ENCODE measurements around the gene GPR27. TPM values are rescaled to one million over a fixed set of nuclear protein-coding genes. Genes with fewer than 3 reads are reported as not detected.

Gene GPR27
- total RNA-seq, 1 donor from 2014 or later: 0.70 TPM

GRCh38 chr3:71751602-71752001 is 2.1 kb upstream of the GPR27 start:
- H3K27ac Mint-ChIP-seq: no peak overlapping the region
- DNase-seq (ENCODE audit: low spot score): no peak
- H3K36me3 Mint-ChIP-seq (ENCODE audit: low read depth): no peaks in the 10 kb centered on the region
- H3K4me3 Mint-ChIP-seq: no peak overlapping the region
- peaks cover 3% of the 10 kb centered on the region for H3K9me3 Mint-ChIP-seq
- H3K27me3 Mint-ChIP-seq (ENCODE audit: insufficient read depth): peaks cover 61% of the 10 kb centered on the region
- intact Hi-C loops (cut with micrococcal nuclease): loop anchor here (2.0 kb wide), 1 partner anchor 41 kb away; no protein-coding TSS in a partner anchor
- peaks cover 4% of the 10 kb centered on the region for H3K4me1 Mint-ChIP-seq (ENCODE audit: low read depth)

- intact Hi-C loops (cut with micrococcal nuclease): loop anchor here (2.0 kb wide), 1 partner anchor 42 kb away; no protein-coding TSS in a partner anchor
- H3K27me3 Mint-ChIP-seq (ENCODE audit: insufficient read depth): peaks cover 68% of the 10 kb centered on the region
These were observed 589 bp upstream of the GPR27 start for GRCh38 chr3:71752831-71753700.

GRCh38 chr3:71754610-71755253 is 1.1 kb downstream of the GPR27 start:
- Mint-ChIP-seq H3K27me3 (ENCODE audit: insufficient read depth) (peaks cover 60% of the 10 kb centered on the region), H3K9me3 (no peaks in the 10 kb centered on the region), H3K27ac (no peak overlapping the region), H3K4me3 (peak overlapping the region; percentile 77), H3K4me1 (ENCODE audit: low read depth) (peaks cover 4% of the 10 kb centered on the region), H3K36me3 (ENCODE audit: low read depth) (no peaks in the 10 kb centered on the region)
- intact Hi-C loops (cut with micrococcal nuclease): loop anchor here (2.0 kb wide), 1 partner anchor 30 kb away; the partner anchor contains the start of gene PROK2
- DNase-seq (ENCODE audit: low spot score): no peak

More at GRCh38 chr3:71752831-71753700, 589 bp upstream of the GPR27 start:
- Mint-ChIP-seq H3K9me3 (no peaks in the 10 kb centered on the region), H3K36me3 (ENCODE audit: low read depth) (no peaks in the 10 kb centered on the region), H3K4me3 (peak overlapping the region; percentile 63), H3K27ac (no peak overlapping the region), H3K4me1 (ENCODE audit: low read depth) (peaks cover 4% of the 10 kb centered on the region)
- DNase-seq (ENCODE audit: low spot score): no peak

- no peak for DNase-seq (ENCODE audit: low spot score)
- Mint-ChIP-seq H3K36me3 (ENCODE audit: low read depth) (no peaks in the 10 kb centered on the region), H3K4me1 (ENCODE audit: low read depth) (peaks cover 4% of the 10 kb centered on the region), H3K4me3 (no peak overlapping the region), H3K9me3 (no peaks in the 10 kb centered on the region), H3K27ac (no peak overlapping the region), H3K27me3 (ENCODE audit: insufficient read depth) (peaks cover 47% of the 10 kb centered on the region)
- intact Hi-C loops (cut with micrococcal nuclease): no loop called here
These were observed 4.4 kb downstream of the GPR27 start for GRCh38 chr3:71758091-71758490.

GRCh38 chr3:71759401-71759800 is 5.7 kb downstream of the GPR27 start:
- Mint-ChIP-seq H3K36me3 (ENCODE audit: low read depth) (no peaks in the 10 kb centered on the region), H3K9me3 (no peaks in the 10 kb centered on the region), H3K27ac (no peak overlapping the region), H3K4me1 (ENCODE audit: low read depth) (peaks cover 4% of the 10 kb centered on the region), H3K27me3 (ENCODE audit: insufficient read depth) (peaks cover 49% of the 10 kb centered on the region), H3K4me3 (no peak overlapping the region)
- intact Hi-C loops (cut with micrococcal nuclease): no loop called here
- no peak for DNase-seq (ENCODE audit: low spot score)

GRCh38 chr3:71760140-71760539 is 6.5 kb downstream of the GPR27 start:
- Mint-ChIP-seq H3K4me1 (ENCODE audit: low read depth) (peaks cover 3% of the 10 kb centered on the region), H3K27ac (no peak overlapping the region), H3K36me3 (ENCODE audit: low read depth) (no peaks in the 10 kb centered on the region), H3K9me3 (no peaks in the 10 kb centered on the region), H3K27me3 (ENCODE audit: insufficient read depth) (peaks cover 45% of the 10 kb centered on the region), H3K4me3 (no peak overlapping the region)
- DNase-seq (ENCODE audit: low spot score): no peak
- intact Hi-C loops (cut with micrococcal nuclease): no loop called here

- intact Hi-C loops (cut with micrococcal nuclease): no loop called here
- no peaks in the 10 kb centered on the region for H3K4me1 Mint-ChIP-seq (ENCODE audit: low read depth)
- no peak for DNase-seq (ENCODE audit: low spot score)
- no peaks in the 10 kb centered on the region for H3K36me3 Mint-ChIP-seq (ENCODE audit: low read depth)
- no peak overlapping the region for H3K27ac Mint-ChIP-seq
- H3K4me3 Mint-ChIP-seq: no peak overlapping the region
- H3K9me3 Mint-ChIP-seq: no peaks in the 10 kb centered on the region
- peaks cover 24% of the 10 kb centered on the region for H3K27me3 Mint-ChIP-seq (ENCODE audit: insufficient read depth)
These were observed 9.8 kb downstream of the GPR27 start for GRCh38 chr3:71763426-71763825.

GRCh38 chr3:71771126-71771525 is 17.5 kb downstream of the GPR27 start:
- Mint-ChIP-seq H3K27me3 (ENCODE audit: insufficient read depth) (peaks cover 15% of the 10 kb centered on the region), H3K36me3 (ENCODE audit: low read depth) (no peaks in the 10 kb centered on the region), H3K4me3 (no peak overlapping the region), H3K4me1 (ENCODE audit: low read depth) (no peaks in the 10 kb centered on the region), H3K9me3 (no peaks in the 10 kb centered on the region), H3K27ac (no peak overlapping the region)
- DNase-seq (ENCODE audit: low spot score): no peak
- intact Hi-C loops (cut with micrococcal nuclease): no loop called here

- Mint-ChIP-seq H3K36me3 (ENCODE audit: low read depth) (no peaks in the 10 kb centered on the region), H3K4me3 (no peak overlapping the region), H3K4me1 (ENCODE audit: low read depth) (no peaks in the 10 kb centered on the region), H3K9me3 (no peaks in the 10 kb centered on the region), H3K27ac (no peak overlapping the region), H3K27me3 (ENCODE audit: insufficient read depth) (peaks cover 18% of the 10 kb centered on the region)
- DNase-seq (ENCODE audit: low spot score): no peak
- intact Hi-C loops (cut with micrococcal nuclease): no loop called here
These were observed 18.2 kb downstream of the GPR27 start for GRCh38 chr3:71771884-71772283.

GRCh38 chr3:71776538-71776937 is 22.9 kb downstream of the GPR27 start:
- no peak for DNase-seq (ENCODE audit: low spot score)
- Mint-ChIP-seq H3K9me3 (no peaks in the 10 kb centered on the region), H3K27me3 (ENCODE audit: insufficient read depth) (peaks cover 18% of the 10 kb centered on the region), H3K4me1 (ENCODE audit: low read depth) (peaks cover 16% of the 10 kb centered on the region), H3K4me3 (no peak overlapping the region), H3K27ac (no peak overlapping the region), H3K36me3 (ENCODE audit: low read depth) (no peaks in the 10 kb centered on the region)
- intact Hi-C loops (cut with micrococcal nuclease): no loop called here

GRCh38 chr3:71778353-71778752 is 24.7 kb downstream of the GPR27 start:
- Mint-ChIP-seq H3K4me1 (ENCODE audit: low read depth) (peaks cover 16% of the 10 kb centered on the region), H3K9me3 (no peaks in the 10 kb centered on the region), H3K36me3 (ENCODE audit: low read depth) (no peaks in the 10 kb centered on the region), H3K27ac (no peak overlapping the region), H3K27me3 (ENCODE audit: insufficient read depth) (peaks cover 31% of the 10 kb centered on the region), H3K4me3 (no peak overlapping the region)
- intact Hi-C loops (cut with micrococcal nuclease): no loop called here
- no peak for DNase-seq (ENCODE audit: low spot score)

GRCh38 chr3:71779674-71780377 is 26.2 kb downstream of the GPR27 start:
- Mint-ChIP-seq H3K27me3 (ENCODE audit: insufficient read depth) (peaks cover 36% of the 10 kb centered on the region), H3K36me3 (ENCODE audit: low read depth) (no peaks in the 10 kb centered on the region), H3K4me3 (no peak overlapping the region), H3K9me3 (no peaks in the 10 kb centered on the region), H3K27ac (no peak overlapping the region), H3K4me1 (ENCODE audit: low read depth) (peaks cover 24% of the 10 kb centered on the region)
- intact Hi-C loops (cut with micrococcal nuclease): no loop called here
- no peak for DNase-seq (ENCODE audit: low spot score)

- no peaks in the 10 kb centered on the region for H3K9me3 Mint-ChIP-seq
- H3K36me3 Mint-ChIP-seq (ENCODE audit: low read depth): no peaks in the 10 kb centered on the region
- intact Hi-C loops (cut with micrococcal nuclease): no loop called here
- peaks cover 39% of the 10 kb centered on the region for H3K27me3 Mint-ChIP-seq (ENCODE audit: insufficient read depth)
- DNase-seq (ENCODE audit: low spot score): no peak
- H3K4me3 Mint-ChIP-seq: no peak overlapping the region
- peaks cover 24% of the 10 kb centered on the region for H3K4me1 Mint-ChIP-seq (ENCODE audit: low read depth)
- H3K27ac Mint-ChIP-seq: no peak overlapping the region
These were observed 26.8 kb downstream of the GPR27 start for GRCh38 chr3:71780430-71780829.

Data from activated T-helper 1 cell treated with anti-CD3 and anti-CD28 coated beads, Interleukin-12 subunit alpha, Interleukin-12 subunit beta, Interleukin-2, Interleukin-4 antibody, amounts not matched to agents 30 ng/mL and 10 ng/mL and 1 ng/mL, durations not matched to agents 14 hours and 24 hours and 36 hours (primary cell).